ENCODE results near the gene NR2E1. TPM values are rescaled to one million over a fixed set of nuclear protein-coding genes. Genes with fewer than 3 reads are reported as not detected.

NR2E1 gene
- total and polyA plus RNA-seq, 9 donors, result 0.05 TPM; not detected in 8

- no peak overlapping the region for H3K27ac ChIP-seq (ENCODE audit: low read length)
- DNase-seq, result no peak
- no peak overlapping the region for H3K4me3 ChIP-seq (ENCODE audit: low read length)
- no peaks in the 10 kb centered on the region for H3K9me3 ChIP-seq (replicated peaks; ENCODE audit: control insufficient read depth, low read depth, low read length)
- no peaks in the 10 kb centered on the region for H3K36me3 ChIP-seq (ENCODE audit: control insufficient read depth, insufficient read depth, low read length)
- H3K4me1 ChIP-seq (ENCODE audit: control insufficient read depth, insufficient read depth, low read length), result peaks cover 9% of the 10 kb centered on the region
- H3K27me3 ChIP-seq (ENCODE audit: control insufficient read depth, insufficient read depth, low read length), result peaks cover 56% of the 10 kb centered on the region
- WGBS (ENCODE audit: insufficient coverage), result 57% methylated on average over 4 of the region's 6 CpGs
Observed at GRCh38 chr6:108180776-108181175, 15.0 kb downstream of the NR2E1 start.

- H3K36me3 ChIP-seq (ENCODE audit: control insufficient read depth, insufficient read depth, low read length), result no peaks in the 10 kb centered on the region
- no peak for DNase-seq
- H3K27ac ChIP-seq (ENCODE audit: low read length), result no peak overlapping the region
- H3K4me3 ChIP-seq (ENCODE audit: low read length), result no peak overlapping the region
- H3K27me3 ChIP-seq (ENCODE audit: control insufficient read depth, insufficient read depth, low read length), result peaks cover 39% of the 10 kb centered on the region
- H3K4me1 ChIP-seq (ENCODE audit: control insufficient read depth, insufficient read depth, low read length), result no peaks in the 10 kb centered on the region
- WGBS (ENCODE audit: insufficient coverage), result no CpG with 5 or more reads among the region's 2 CpGs
- no peaks in the 10 kb centered on the region for H3K9me3 ChIP-seq (replicated peaks; ENCODE audit: control insufficient read depth, low read depth, low read length)
Observed at GRCh38 chr6:108186226-108186625, 20.4 kb downstream of the NR2E1 start.

DNA sequence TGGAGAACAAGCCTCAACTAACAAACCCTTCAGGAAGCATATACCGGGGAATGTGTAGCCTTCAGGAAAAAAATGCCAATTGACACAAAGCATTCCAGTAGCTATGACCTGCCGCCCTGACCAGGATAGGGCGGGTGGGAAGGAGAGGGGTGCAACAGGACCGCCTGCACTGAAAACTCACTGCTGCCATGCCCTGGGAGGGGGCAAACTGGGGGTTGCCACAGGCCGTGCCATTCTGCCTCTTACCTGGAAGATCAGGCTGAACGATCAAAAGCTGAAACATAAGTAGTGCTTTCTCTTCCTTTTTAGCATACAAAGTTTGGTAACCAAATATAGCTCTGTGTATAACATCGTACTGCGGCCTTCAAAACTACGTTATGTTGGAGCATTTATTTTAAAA, 21.7 kb downstream of the NR2E1 start:
- Histone ChIP-seq H3K9me3 (replicated peaks; ENCODE audit: control insufficient read depth, low read depth, low read length) (no peaks in the 10 kb centered on the region), H3K4me1 (ENCODE audit: control insufficient read depth, insufficient read depth, low read length) (no peaks in the 10 kb centered on the region), H3K27ac (ENCODE audit: low read length) (no peak overlapping the region), H3K4me3 (ENCODE audit: low read length) (no peak overlapping the region), H3K27me3 (ENCODE audit: control insufficient read depth, insufficient read depth, low read length) (peaks cover 34% of the 10 kb centered on the region), H3K36me3 (ENCODE audit: control insufficient read depth, insufficient read depth, low read length) (no peaks in the 10 kb centered on the region)
- DNase-seq, result no peak
- 95% methylated on average over 4 of the region's 9 CpGs for WGBS (ENCODE audit: insufficient coverage)

- H3K27ac ChIP-seq (ENCODE audit: low read length), result no peak overlapping the region
- no peaks in the 10 kb centered on the region for H3K4me1 ChIP-seq (ENCODE audit: control insufficient read depth, insufficient read depth, low read length)
- WGBS (ENCODE audit: insufficient coverage), result 83% methylated on average over 1 of the region's 1 CpG
- no peaks in the 10 kb centered on the region for H3K36me3 ChIP-seq (ENCODE audit: control insufficient read depth, insufficient read depth, low read length)
- peaks cover 14% of the 10 kb centered on the region for H3K27me3 ChIP-seq (ENCODE audit: control insufficient read depth, insufficient read depth, low read length)
- no peaks in the 10 kb centered on the region for H3K9me3 ChIP-seq (replicated peaks; ENCODE audit: control insufficient read depth, low read depth, low read length)
- no peak for DNase-seq
- H3K4me3 ChIP-seq (ENCODE audit: low read length), result no peak overlapping the region
Observed at GRCh38 chr6:108193131-108193530, 27.3 kb downstream of the NR2E1 start.

DNA sequence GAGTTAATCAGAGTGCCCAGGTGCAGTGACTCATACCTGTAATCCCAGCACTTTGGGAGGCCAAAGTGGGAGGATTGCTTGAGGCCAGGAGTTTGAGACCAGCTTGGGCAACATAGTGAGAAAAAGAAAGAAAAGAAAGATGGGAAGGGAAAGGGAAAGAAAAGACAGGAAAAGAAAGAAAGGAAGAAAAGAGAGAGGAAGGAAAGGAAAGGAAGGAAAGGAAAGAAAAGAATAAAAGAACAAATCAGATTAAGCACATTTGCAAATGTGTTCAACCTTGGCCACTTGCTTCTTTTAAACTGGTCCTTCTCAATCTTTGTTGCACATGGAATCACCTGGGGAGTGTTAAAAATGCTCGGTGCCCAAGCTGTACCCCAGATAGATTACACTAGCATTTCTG, 28.0 kb downstream of the NR2E1 start:
- H3K4me3 ChIP-seq (ENCODE audit: low read length), result no peak overlapping the region
- WGBS (ENCODE audit: insufficient coverage), result 60% methylated on average over 1 of the region's 1 CpG
- DNase-seq, result no peak
- H3K4me1 ChIP-seq (ENCODE audit: control insufficient read depth, insufficient read depth, low read length), result no peaks in the 10 kb centered on the region
- H3K27me3 ChIP-seq (ENCODE audit: control insufficient read depth, insufficient read depth, low read length), result peaks cover 14% of the 10 kb centered on the region
- no peaks in the 10 kb centered on the region for H3K36me3 ChIP-seq (ENCODE audit: control insufficient read depth, insufficient read depth, low read length)
- no peaks in the 10 kb centered on the region for H3K9me3 ChIP-seq (replicated peaks; ENCODE audit: control insufficient read depth, low read depth, low read length)
- no peak overlapping the region for H3K27ac ChIP-seq (ENCODE audit: low read length)

GRCh38 chr6:108194503-108194902, 28.7 kb downstream of the NR2E1 start:
- H3K27ac ChIP-seq (ENCODE audit: low read length), result no peak overlapping the region
- H3K9me3 ChIP-seq (replicated peaks; ENCODE audit: control insufficient read depth, low read depth, low read length), result no peaks in the 10 kb centered on the region

GRCh38 chr6:108195209-108195608, 29.4 kb downstream of the NR2E1 start:
- no peaks in the 10 kb centered on the region for H3K9me3 ChIP-seq (replicated peaks; ENCODE audit: control insufficient read depth, low read depth, low read length)
- 93% methylated on average over 3 of the region's 3 CpGs for WGBS (ENCODE audit: insufficient coverage)

More at GRCh38 chr6:108194503-108194902, 28.7 kb downstream of the NR2E1 start:
- Histone ChIP-seq H3K27me3 (ENCODE audit: control insufficient read depth, insufficient read depth, low read length) (peaks cover 12% of the 10 kb centered on the region), H3K4me3 (ENCODE audit: low read length) (no peak overlapping the region), H3K36me3 (ENCODE audit: control insufficient read depth, insufficient read depth, low read length) (no peaks in the 10 kb centered on the region), H3K4me1 (ENCODE audit: control insufficient read depth, insufficient read depth, low read length) (no peaks in the 10 kb centered on the region)
- WGBS (ENCODE audit: insufficient coverage), result 83% methylated on average over 7 of the region's 8 CpGs
- no peak for DNase-seq

GRCh38 chr6:108198761-108199498, 33.1 kb downstream of the NR2E1 start:
- DNase-seq, result no peak
- WGBS (ENCODE audit: insufficient coverage), result 71% methylated on average over 8 of the region's 19 CpGs
- H3K4me1 ChIP-seq (ENCODE audit: control insufficient read depth, insufficient read depth, low read length), result peaks cover 6% of the 10 kb centered on the region
- H3K27me3 ChIP-seq (ENCODE audit: control insufficient read depth, insufficient read depth, low read length), result no peaks in the 10 kb centered on the region
- H3K27ac ChIP-seq (ENCODE audit: low read length), result no peak overlapping the region
- H3K4me3 ChIP-seq (ENCODE audit: low read length), result no peak overlapping the region
- H3K36me3 ChIP-seq (ENCODE audit: control insufficient read depth, insufficient read depth, low read length), result peaks cover 2% of the 10 kb centered on the region
- H3K9me3 ChIP-seq (replicated peaks; ENCODE audit: control insufficient read depth, low read depth, low read length), result no peaks in the 10 kb centered on the region

More at GRCh38 chr6:108195209-108195608, 29.4 kb downstream of the NR2E1 start:
- H3K4me1 ChIP-seq (ENCODE audit: control insufficient read depth, insufficient read depth, low read length), result no peaks in the 10 kb centered on the region
- DNase-seq, result no peak
- peaks cover 7% of the 10 kb centered on the region for H3K27me3 ChIP-seq (ENCODE audit: control insufficient read depth, insufficient read depth, low read length)
- no peaks in the 10 kb centered on the region for H3K36me3 ChIP-seq (ENCODE audit: control insufficient read depth, insufficient read depth, low read length)
- no peak overlapping the region for H3K27ac ChIP-seq (ENCODE audit: low read length)
- no peak overlapping the region for H3K4me3 ChIP-seq (ENCODE audit: low read length)

DNA sequence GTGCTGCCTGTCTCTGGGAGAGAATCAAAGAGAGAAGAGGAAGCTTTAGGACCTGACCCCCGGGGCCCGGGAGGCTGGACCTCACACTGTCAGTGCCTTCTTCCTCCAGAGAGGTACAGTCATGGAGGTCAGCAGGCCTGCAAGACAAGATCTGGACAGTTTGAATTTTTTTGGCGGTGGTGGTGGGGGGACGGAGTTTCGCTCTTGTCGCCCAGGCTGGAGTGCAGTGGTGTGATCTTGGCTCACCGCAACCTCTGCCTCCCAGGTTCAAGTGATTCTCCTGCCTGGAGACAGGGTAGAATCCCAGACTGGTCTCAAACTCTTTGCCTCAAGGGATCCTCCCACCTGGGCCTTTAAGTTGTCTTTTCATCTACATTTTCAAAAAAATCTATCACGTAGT, 34.4 kb downstream of the NR2E1 start:
- WGBS (ENCODE audit: insufficient coverage), result 91% methylated on average over 6 of the region's 8 CpGs
- H3K4me1 ChIP-seq (ENCODE audit: control insufficient read depth, insufficient read depth, low read length), result peaks cover 6% of the 10 kb centered on the region

DNA sequence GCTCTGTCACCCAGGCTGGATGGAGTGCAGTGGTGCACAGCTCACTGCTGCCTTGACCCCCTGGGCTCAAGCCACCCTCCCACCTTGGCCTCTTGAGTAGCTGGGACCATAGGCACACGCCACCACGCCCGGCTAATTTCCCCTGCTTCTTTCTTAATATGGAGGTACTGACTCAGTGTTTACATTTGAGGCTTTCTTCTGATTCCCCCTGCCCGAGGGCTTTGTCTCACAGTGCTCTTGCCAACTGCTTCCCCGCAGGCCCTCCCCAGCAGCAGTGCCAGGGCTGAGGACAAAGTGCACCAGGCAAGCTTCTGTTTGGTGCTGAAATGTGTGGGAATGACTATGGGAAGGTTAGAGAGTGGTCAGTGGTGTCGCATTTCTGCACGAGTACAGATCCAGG, 34.8 kb downstream of the NR2E1 start:
- WGBS (ENCODE audit: insufficient coverage), result 20% methylated on average over 1 of the region's 7 CpGs
- peak; percentile 42 for DNase-seq
- no peak overlapping the region for H3K27ac ChIP-seq (ENCODE audit: low read length)
- no peaks in the 10 kb centered on the region for H3K9me3 ChIP-seq (replicated peaks; ENCODE audit: control insufficient read depth, low read depth, low read length)
- H3K4me3 ChIP-seq (ENCODE audit: low read length), result no peak overlapping the region
- no peaks in the 10 kb centered on the region for H3K27me3 ChIP-seq (ENCODE audit: control insufficient read depth, insufficient read depth, low read length)
- H3K36me3 ChIP-seq (ENCODE audit: control insufficient read depth, insufficient read depth, low read length), result peaks cover 2% of the 10 kb centered on the region
- H3K4me1 ChIP-seq (ENCODE audit: control insufficient read depth, insufficient read depth, low read length), result peaks cover 6% of the 10 kb centered on the region

More for the DNA sequence above, 34.4 kb downstream of the NR2E1 start:
- Histone ChIP-seq H3K4me3 (ENCODE audit: low read length) (no peak overlapping the region), H3K36me3 (ENCODE audit: control insufficient read depth, insufficient read depth, low read length) (peaks cover 2% of the 10 kb centered on the region), H3K9me3 (replicated peaks; ENCODE audit: control insufficient read depth, low read depth, low read length) (no peaks in the 10 kb centered on the region), H3K27ac (ENCODE audit: low read length) (no peak overlapping the region), H3K27me3 (ENCODE audit: control insufficient read depth, insufficient read depth, low read length) (no peaks in the 10 kb centered on the region)
- no peak for DNase-seq

All from muscle of leg (tissue), 11 donors.